HG03175 (cell line): ENCODE results near the gene DPY19L3.
"Not testable (repeated sequence)": the region's sequence is repeated elsewhere in the genome, so short reads cannot be mapped to it uniquely, and the experiment has no call there.

Source experiments
- ATAC-seq: cut with Tn5 transposase; IDR thresholded peaks from one replicate; pipeline ENCODE4 v1.9.1; 2021; ENCODE audit warnings: mild to moderate bottlenecking, moderate library complexity; ENCODE audit not compliant: unreplicated experiment

DPY19L3 gene

GRCh38 chr19:32442650-32443049, 37.1 kb downstream of the DPY19L3 start:
- no peak for ATAC-seq

GRCh38 chr19:32447534-32447933, 42.0 kb downstream of the DPY19L3 start:
- not testable (repeated sequence) for ATAC-seq

GRCh38 chr19:32448026-32448425, 42.5 kb downstream of the DPY19L3 start:
- ATAC-seq: no peak

GRCh38 chr19:32450217-32450616, 44.6 kb downstream of the DPY19L3 start:
- ATAC-seq: no peak

GRCh38 chr19:32453736-32454135, 48.2 kb downstream of the DPY19L3 start:
- no peak for ATAC-seq

- ATAC-seq: no peak
These were observed 50.8 kb downstream of the DPY19L3 start for GRCh38 chr19:32456406-32456805.

- no peak for ATAC-seq
These were observed 52.1 kb downstream of the DPY19L3 start for GRCh38 chr19:32457571-32458158.

- peak; percentile 91 for ATAC-seq
These were observed 53.0 kb downstream of the DPY19L3 start for GRCh38 chr19:32458500-32459123.

- no peak for ATAC-seq
These were observed 53.8 kb downstream of the DPY19L3 start for GRCh38 chr19:32459204-32459865.

GRCh38 chr19:32460476-32460875, 54.9 kb downstream of the DPY19L3 start:
- no peak for ATAC-seq

GRCh38 chr19:32464279-32464678, 58.7 kb downstream of the DPY19L3 start:
- ATAC-seq: no peak

- no peak for ATAC-seq
These were observed 59.6 kb downstream of the DPY19L3 start for GRCh38 chr19:32465176-32465575.

GRCh38 chr19:32469795-32470194, 64.2 kb downstream of the DPY19L3 start:
- no peak for ATAC-seq

- ATAC-seq: no peak
These were observed 65.5 kb downstream of the DPY19L3 start for GRCh38 chr19:32471095-32471494.

- no peak for ATAC-seq
These were observed 66.2 kb downstream of the DPY19L3 start for GRCh38 chr19:32471811-32472210.

GRCh38 chr19:32475141-32476031, 69.8 kb downstream of the DPY19L3 start:
- ATAC-seq: no peak

- ATAC-seq: no peak
These were observed 70.4 kb downstream of the DPY19L3 start for GRCh38 chr19:32476032-32476350.

- ATAC-seq: no peak
These were observed 74.8 kb downstream of the DPY19L3 start for GRCh38 chr19:32480321-32480720.

GRCh38 chr19:32483574-32483973, 78.0 kb downstream of the DPY19L3 start:
- ATAC-seq: no peak

- ATAC-seq: no peak
These were observed 84.4 kb downstream of the DPY19L3 start for GRCh38 chr19:32489971-32490370.

GRCh38 chr19:32497391-32497790, 91.8 kb downstream of the DPY19L3 start:
- no peak for ATAC-seq
